ENCODE data around the gene CTU2.

GRCh38 chr16:88733630-88734360 is 27.5 kb downstream of the CTU2 start:
- TF ChIP-seq POLR2AphosphoS5 (IDR thresholded peaks at IDR 0.05) (no peak), CTCF (IDR thresholded peaks at IDR 0.05) (no peak)
